Activated CD8-positive, alpha-beta T cell treated with anti-CD3 and anti-CD28 coated beads for 36 hours (primary cell): ENCODE measurements around the gene DCC. TPM values are rescaled to one million over a fixed set of nuclear protein-coding genes. Genes with fewer than 3 reads are reported as not detected.

Source experiments
- ATAC-seq: fragments of 200-7000 bp; cut with Tn5 transposase; one replicate; pipeline ENCODE4 v1.10.0; 2021; ENCODE audit warnings: mild to moderate bottlenecking, moderate library complexity
- CTCF ChIA-PET: fragments of 350-600 bp; sonication (Branson Sonifier 250); formaldehyde crosslinking; loops from one replicate; lab custom pipeline; 2021; ENCODE audit warnings: antibody characterized with exemption; lab: Charles Lee
- POLR2A ChIA-PET: fragments of 350-600 bp; sonication (Branson Sonifier 250); formaldehyde crosslinking; loops from one replicate; lab custom pipeline; 2021; ENCODE audit warnings: antibody characterized with exemption; lab: Charles Lee
- DNase-seq: peaks from one replicate; pipeline ENCODE4 v3.0.0-alpha.2; 2020
- H3K27ac Mint-ChIP-seq: one replicate; pipeline ENCODE4 v1.8.0; 2021; ENCODE audit warnings: mild to moderate bottlenecking, mixed read lengths
- H3K27me3 Mint-ChIP-seq: one replicate; pipeline ENCODE4 v1.8.0; 2021; ENCODE audit warnings: mixed read lengths
- H3K36me3 Mint-ChIP-seq: one replicate; pipeline ENCODE4 v1.8.0; 2021; ENCODE audit warnings: low read depth, mixed read lengths
- H3K4me1 Mint-ChIP-seq: one replicate; pipeline ENCODE4 v1.8.0; 2021; ENCODE audit warnings: low read depth, mixed read lengths
- H3K4me3 Mint-ChIP-seq: one replicate; pipeline ENCODE4 v1.8.0; 2021; ENCODE audit warnings: mild to moderate bottlenecking, moderate library complexity, mixed read lengths
- H3K9me3 Mint-ChIP-seq: one replicate; pipeline ENCODE4 v1.8.0; 2021; ENCODE audit warnings: mixed read lengths
- CTCF ChIP-seq: fragments of 200-600 bp; IDR thresholded peaks from one replicate; pipeline ENCODE4 v1.8.0; 2022; ENCODE audit warnings: antibody characterized with exemption, mild to moderate bottlenecking
- intact Hi-C: fragments of 100-400 bp; cut with micrococcal nuclease; formaldehyde crosslinking; loops from one replicate; pipeline ENCODE4 v1.10.0; 2022
- total RNA-seq, 2 experiments: library from RNA; stranded (reverse); gene quantifications; one replicate each; pipeline ENCODE4 v1.2.3, GENCODE V29; 2021

The DCC gene
- total RNA-seq, 2 experiments from 2014 or later, result not detected

GRCh38 chr18:52426462-52426861, 86.5 kb downstream of the DCC start:
- POLR2A ChIA-PET, result interaction anchor here (0.7 kb wide), 1 partner anchor 90 kb away, joined by 3 read pairs; no protein-coding TSS in a partner anchor
- CTCF ChIA-PET, result no interaction called here
- Mint-ChIP-seq H3K4me3 (no peak overlapping the region), H3K36me3 (no peaks in the 10 kb centered on the region), H3K4me1 (no peaks in the 10 kb centered on the region), H3K27ac (no peak overlapping the region), H3K27me3 (no peaks in the 10 kb centered on the region), H3K9me3 (no peaks in the 10 kb centered on the region)
- DNase-seq (no peak), ATAC-seq (no peak)
- intact Hi-C loops, result no loop called here
- no peak for TF ChIP-seq CTCF

DNA sequence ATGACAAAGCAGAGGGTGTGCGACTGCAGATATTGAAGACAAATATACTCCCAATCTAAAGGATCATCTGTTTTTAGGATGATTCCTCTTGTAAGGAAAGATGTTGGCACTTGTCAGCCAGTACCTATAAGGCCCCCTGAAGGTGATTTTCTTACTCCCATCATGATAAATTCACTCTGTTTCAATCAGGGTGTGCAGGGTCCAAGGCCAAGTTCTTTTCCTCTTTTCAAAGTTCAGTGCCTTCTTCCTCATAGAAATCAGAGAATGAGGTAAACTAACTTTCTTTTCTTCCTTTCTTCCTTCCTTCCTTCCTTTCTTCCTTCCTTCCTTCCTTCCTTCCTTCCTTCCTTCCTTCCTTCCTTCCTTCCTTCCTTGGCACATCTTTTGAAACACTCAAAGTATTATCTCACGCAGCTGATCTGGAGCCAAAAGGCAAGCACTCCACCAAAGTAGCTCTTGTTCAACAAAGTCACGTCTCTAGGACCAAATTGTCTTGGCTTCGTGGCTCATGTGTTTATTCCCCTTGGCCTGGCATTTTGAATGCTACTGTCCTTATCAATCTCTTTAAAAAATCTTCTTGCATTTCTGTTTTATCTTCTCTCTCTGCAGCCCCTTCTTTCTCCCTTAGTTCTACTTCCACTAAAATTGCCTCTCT, 87.7 kb downstream of the DCC start:
- H3K27me3 Mint-ChIP-seq, result no peaks in the 10 kb centered on the region
- intact Hi-C loops, result no loop called here
- POLR2A ChIA-PET, result no interaction called here

DNA sequence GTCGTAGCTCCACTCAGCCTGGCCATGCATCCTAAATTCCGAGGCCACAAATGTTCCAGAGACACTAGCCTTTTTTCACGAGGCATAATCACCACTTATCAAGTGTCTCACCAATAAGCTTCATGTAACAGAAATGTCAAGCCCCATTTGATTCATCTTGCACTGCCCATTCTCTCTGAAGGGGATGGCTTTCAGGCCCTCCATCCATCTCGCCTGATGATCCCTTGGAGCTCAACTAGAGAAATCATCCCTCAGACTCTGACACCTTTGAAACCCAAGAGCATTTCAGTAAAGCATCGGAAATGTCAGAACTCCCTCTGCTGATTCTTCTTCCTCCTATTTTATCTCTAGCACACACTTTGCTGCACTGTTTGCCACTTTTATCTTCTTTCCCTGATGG, 91.7 kb downstream of the DCC start:
- no peak for ATAC-seq
- Mint-ChIP-seq H3K4me3 (no peak overlapping the region), H3K4me1 (no peaks in the 10 kb centered on the region), H3K36me3 (no peaks in the 10 kb centered on the region), H3K27me3 (no peaks in the 10 kb centered on the region), H3K27ac (no peak overlapping the region), H3K9me3 (no peaks in the 10 kb centered on the region)
- POLR2A ChIA-PET, result no interaction called here
- intact Hi-C loops, result no loop called here
- TF ChIP-seq CTCF, result no peak
- CTCF ChIA-PET, result no interaction called here
- no peak for DNase-seq

More for the DNA sequence above, 87.7 kb downstream of the DCC start:
- H3K4me3 Mint-ChIP-seq, result no peak overlapping the region
- CTCF ChIA-PET, result no interaction called here
- no peaks in the 10 kb centered on the region for H3K36me3 Mint-ChIP-seq
- DNase-seq (no peak), ATAC-seq (no peak)
- no peaks in the 10 kb centered on the region for H3K9me3 Mint-ChIP-seq
- H3K4me1 Mint-ChIP-seq, result no peaks in the 10 kb centered on the region
- no peak for TF ChIP-seq CTCF
- H3K27ac Mint-ChIP-seq, result no peak overlapping the region

DNA sequence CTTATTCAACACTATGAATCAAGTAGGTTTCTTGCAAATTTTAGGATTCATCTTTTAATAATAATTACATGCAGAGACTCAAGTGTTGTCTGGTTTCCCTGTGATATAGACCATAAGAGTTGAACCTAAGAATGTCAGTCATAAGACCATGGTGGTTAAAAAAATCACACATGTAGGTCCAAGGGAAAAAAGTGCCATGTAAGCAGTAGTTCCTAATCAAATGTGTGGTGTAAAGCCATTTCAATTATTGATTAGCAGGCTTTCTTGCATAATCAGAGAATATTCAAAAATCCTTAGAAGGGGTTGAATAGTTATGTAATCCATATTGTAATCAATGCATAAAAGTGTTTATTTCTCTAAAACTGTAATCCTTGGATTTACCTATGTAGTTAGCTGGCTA, 93.8 kb downstream of the DCC start:
- ChIA-PET CTCF (no interaction called here), POLR2A (no interaction called here)
- H3K36me3 Mint-ChIP-seq, result no peaks in the 10 kb centered on the region
- no peak for ATAC-seq
- no peak for TF ChIP-seq CTCF
- no peak overlapping the region for H3K27ac Mint-ChIP-seq
- no peaks in the 10 kb centered on the region for H3K27me3 Mint-ChIP-seq
- DNase-seq, result no peak
- intact Hi-C loops, result no loop called here
- H3K9me3 Mint-ChIP-seq, result peaks cover 2% of the 10 kb centered on the region
- H3K4me1 Mint-ChIP-seq, result no peaks in the 10 kb centered on the region
- no peak overlapping the region for H3K4me3 Mint-ChIP-seq

- no peak overlapping the region for H3K4me3 Mint-ChIP-seq
- ChIA-PET POLR2A (no interaction called here), CTCF (no interaction called here)
- DNase-seq (no peak), ATAC-seq (no peak)
- intact Hi-C loops, result no loop called here
- no peaks in the 10 kb centered on the region for H3K27me3 Mint-ChIP-seq
- H3K9me3 Mint-ChIP-seq, result peaks cover 2% of the 10 kb centered on the region
- no peak overlapping the region for H3K27ac Mint-ChIP-seq
- no peak for TF ChIP-seq CTCF
- H3K36me3 Mint-ChIP-seq, result no peaks in the 10 kb centered on the region
- no peaks in the 10 kb centered on the region for H3K4me1 Mint-ChIP-seq
Observed at GRCh38 chr18:52435301-52435700, 95.3 kb downstream of the DCC start.
